K562 (cell line): ENCODE measurements around the gene SLC35E1.

Source experiments
- ATF2 ChIP-seq: sonication (generic); formaldehyde crosslinking; IDR thresholded peaks from 2 replicates; pipeline ENCODE4 v1.8.1; 2022; ENCODE audit warnings: missing genetic modification reagents
- CHD2 ChIP-seq: IDR thresholded peaks from 2 replicates; pipeline ENCODE4 v1.6.1; 2011; ENCODE audit warnings: low read depth, low read length
- CREB1 ChIP-seq, 2 experiments: sonication (generic) in 1 of 2; formaldehyde crosslinking in 1 of 2; IDR thresholded peaks; 2 replicates each; pipeline versions ENCODE4 v1.6.1 to v1.8.0; 2012 to 2022; ENCODE audit warnings: inconsistent platforms in 1 of 2, mild to moderate bottlenecking in 1 of 2, missing genetic modification reagents in 1 of 2, moderate library complexity in 1 of 2
- CTCF ChIP-seq, 3 experiments: IDR thresholded peaks in 2 of 3; conservative IDR thresholded peaks in 1 of 3; 2 replicates each; pipeline ENCODE4 v1.5.1; 2011 to 2012; ENCODE audit warnings: low read length in 3 of 3, mild to moderate bottlenecking in 3 of 3, control low read depth in 2 of 3, improper control_type of control experiment in 1 of 3, inconsistent platforms in 1 of 3, low read depth in 1 of 3, mixed read lengths in 1 of 3, moderate library complexity in 1 of 3; ENCODE audit not compliant: insufficient read depth in 2 of 3
- EP300 ChIP-seq: IDR thresholded peaks from 2 replicates; pipeline ENCODE4 v1.6.1; 2012; ENCODE audit warnings: low read length, improper control_type of control experiment
- EZH2 ChIP-seq: IDR thresholded peaks from 2 replicates; pipeline ENCODE4 v1.6.1; 2012; ENCODE audit warnings: low read depth, mild to moderate bottlenecking, inconsistent platforms, low read length, borderline replicate concordance
- HNRNPH1 ChIP-seq: fragments of 200-400 bp; formaldehyde crosslinking; optimal IDR thresholded peaks from 2 replicates; pipeline ENCODE3; 2017; ENCODE audit warnings: low read depth, mild to moderate bottlenecking, low read length, moderate library complexity
- ID3 ChIP-seq, 2 experiments: fragments of 250-450 bp in 1 of 2; fragments of 450-650 bp in 1 of 2; sonication (Bioruptor Pico) in 1 of 2; IDR thresholded peaks; 2 replicates each; pipeline versions ENCODE4 v1.6.1 to v1.8.0; 2016 to 2021; ENCODE audit warnings: mild to moderate bottlenecking in 2 of 2, moderate library complexity in 2 of 2, missing compliant biosample characterization in 1 of 2, missing genetic modification characterization in 1 of 2
- NR2C2 ChIP-seq, 2 experiments: fragments of 200-800 bp in 1 of 2; sonication (Bioruptor generic) in 1 of 2; sonication (generic) in 1 of 2; formaldehyde crosslinking in 1 of 2; IDR thresholded peaks; 2 replicates each; pipeline versions ENCODE4 v1.6.1 to v1.8.0; 2016 to 2022; ENCODE audit warnings: mild to moderate bottlenecking in 1 of 2, missing compliant biosample characterization in 1 of 2, missing genetic modification characterization in 1 of 2, missing genetic modification reagents in 1 of 2
- YY1 ChIP-seq, 3 experiments: IDR thresholded peaks; 2 replicates each; pipeline ENCODE4 v1.6.1; 2011; ENCODE audit warnings: low read length in 2 of 3, mild to moderate bottlenecking in 2 of 3, moderate library complexity in 2 of 3, borderline replicate concordance in 1 of 3, control low read depth in 1 of 3, low read depth in 1 of 3; ENCODE audit not compliant: insufficient read depth in 3 of 3, insufficient replicate concordance in 2 of 3, control insufficient read depth in 1 of 3, insufficient read length in 1 of 3; ENCODE audit errors: extremely low read depth in 1 of 3
- ZBTB33 ChIP-seq: sonication (generic); formaldehyde crosslinking; IDR thresholded peaks from 2 replicates; pipeline ENCODE4 v1.8.1; 2023; ENCODE audit warnings: mild to moderate bottlenecking, missing genetic modification reagents
- ZNF311 ChIP-seq: fragments of 250-450 bp; sonication (Bioruptor Pico); IDR thresholded peaks from 2 replicates; pipeline ENCODE4 v1.4.0; 2020; ENCODE audit warnings: mild to moderate bottlenecking, moderate library complexity
- ZNF655 ChIP-seq: fragments of 250-450 bp; sonication (Bioruptor Pico); IDR thresholded peaks from 2 replicates; pipeline ENCODE4 v1.5.0; 2021

GRCh38 chr19:16621165-16621800 lies 49.1 kb upstream of the SLC35E1 start:
- no peak for TF ChIP-seq EP300
- TF ChIP-seq ATF2 (CRISPR knock-in tag), result no peak
- no peak for TF ChIP-seq ID3 (CRISPR knock-in tag; IDR thresholded peaks at IDR 0.05)
- no peak for TF ChIP-seq ID3 (tag; IDR thresholded peaks at IDR 0.05)
- no peak for TF ChIP-seq CREB1 (IDR thresholded peaks at IDR 0.05)
- TF ChIP-seq CREB1 (CRISPR knock-in tag; IDR thresholded peaks at IDR 0.05), result no peak
- no peak for TF ChIP-seq ZNF311
- TF ChIP-seq EZH2, result no peak
- no peak for TF ChIP-seq YY1 (IDR thresholded peaks at IDR 0.05; ENCODE audit: borderline replicate concordance in 1 of 3, control insufficient read depth in 1 of 3, extremely low read depth in 1 of 3, insufficient read depth in 3 of 3, insufficient read length in 1 of 3, insufficient replicate concordance in 2 of 3, low read depth in 1 of 3, low read length in 2 of 3)
- TF ChIP-seq NR2C2 (CRISPR knock-in tag; IDR thresholded peaks at IDR 0.05), result no peak
- no peak for TF ChIP-seq NR2C2 (tag; IDR thresholded peaks at IDR 0.05)
- TF ChIP-seq CTCF (IDR thresholded peaks at IDR 0.05 in 2 of 3, conservative IDR thresholded peaks at IDR 0.05 in 1 of 3; ENCODE audit: insufficient read depth in 2 of 3, low read depth in 1 of 3, low read length in 3 of 3), result no peak
- TF ChIP-seq HNRNPH1, result no peak
- no peak for TF ChIP-seq CHD2
- no peak for TF ChIP-seq ZNF655 (CRISPR knock-in tag)
- TF ChIP-seq ZBTB33, result no peak
